Fibroblast of skin of right biceps (primary cell): Measurements from ENCODE around the gene ZNF225.
"Not testable (repeated sequence)": the region's sequence is repeated elsewhere in the genome, so short reads cannot be mapped to it uniquely, and the experiment has no call there.

Experiments used
- DNase-seq: peaks from one replicate; pipeline ENCODE4 v3.0.0-alpha.2; 2013

The ZNF225 gene

GRCh38 chr19:44113138-44113783 lies at the start of gene ZNF225:
ZNF225 (plus strand) TSS chr19:44113399; CDS start chr19:44115828, 2,429 bp downstream.
- peak; percentile 99 for DNase-seq

DNA sequence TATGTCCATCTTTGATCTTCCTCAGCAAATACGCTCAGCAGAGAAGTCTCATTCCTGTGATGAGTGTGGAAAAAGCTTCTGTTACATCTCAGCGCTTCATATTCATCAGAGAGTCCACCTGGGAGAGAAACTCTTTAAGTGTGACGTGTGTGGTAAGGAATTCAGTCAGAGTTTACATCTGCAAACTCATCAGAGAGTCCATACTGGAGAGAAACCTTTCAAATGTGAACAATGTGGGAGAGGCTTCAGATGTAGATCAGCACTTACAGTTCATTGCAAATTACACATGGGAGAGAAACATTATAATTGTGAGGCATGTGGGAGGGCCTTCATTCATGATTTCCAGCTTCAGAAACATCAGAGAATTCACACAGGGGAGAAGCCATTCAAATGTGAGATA lies 46.9 kb upstream of the ZNF225 start:
- DNase-seq: no peak

- no peak for DNase-seq
Measured at GRCh38 chr19:44069415-44069814, 43.8 kb upstream of the ZNF225 start.

GRCh38 chr19:44071824-44072542 lies 41.2 kb upstream of the ZNF225 start, which contains the start of gene ZNF284:
ZNF284 (plus strand) TSS chr19:44072159; CDS start chr19:44076390, 4,231 bp downstream.
- DNase-seq: peak; percentile 94

- no peak for DNase-seq
Measured at GRCh38 chr19:44072543-44073401, 40.4 kb upstream of the ZNF225 start.

DNA sequence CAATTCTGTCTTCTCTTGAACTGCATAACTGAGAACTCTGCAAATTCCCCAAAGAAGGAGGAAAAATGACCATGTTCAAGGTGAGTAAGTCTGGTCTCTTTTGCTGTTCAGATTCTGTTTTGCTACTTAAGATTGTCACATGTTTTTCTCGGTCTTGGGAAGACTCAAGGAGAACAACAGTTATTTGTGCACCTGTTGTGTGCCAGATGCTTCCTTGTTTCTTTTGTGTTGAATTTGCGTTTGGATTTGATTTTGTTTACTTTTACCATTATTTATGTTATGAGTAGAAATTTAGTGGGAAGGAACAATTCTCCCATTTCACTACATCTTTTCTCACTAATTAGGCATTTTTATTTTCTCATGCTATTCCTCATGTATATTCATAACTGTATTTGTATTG lies 36.9 kb upstream of the ZNF225 start:
- no peak for DNase-seq

DNA sequence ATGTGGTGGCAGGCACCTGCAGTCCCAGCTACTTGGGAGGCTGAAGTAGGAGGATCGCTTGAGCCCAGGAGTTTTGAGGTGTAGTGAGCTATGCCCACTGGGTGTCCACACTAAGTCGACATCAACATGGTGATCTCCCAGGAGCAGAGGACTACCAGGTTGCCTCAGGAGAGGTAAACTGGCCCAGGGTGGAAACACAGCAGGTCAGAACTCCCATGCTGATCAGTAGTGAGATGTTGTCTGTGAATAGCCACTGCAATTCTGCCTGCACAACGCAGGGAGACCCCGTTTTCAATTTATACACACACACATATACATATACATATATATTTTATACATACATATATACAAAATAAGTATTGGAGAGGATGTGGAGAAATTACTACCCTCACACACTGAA lies 21.1 kb upstream of the ZNF225 start:
- no peak for DNase-seq

DNA sequence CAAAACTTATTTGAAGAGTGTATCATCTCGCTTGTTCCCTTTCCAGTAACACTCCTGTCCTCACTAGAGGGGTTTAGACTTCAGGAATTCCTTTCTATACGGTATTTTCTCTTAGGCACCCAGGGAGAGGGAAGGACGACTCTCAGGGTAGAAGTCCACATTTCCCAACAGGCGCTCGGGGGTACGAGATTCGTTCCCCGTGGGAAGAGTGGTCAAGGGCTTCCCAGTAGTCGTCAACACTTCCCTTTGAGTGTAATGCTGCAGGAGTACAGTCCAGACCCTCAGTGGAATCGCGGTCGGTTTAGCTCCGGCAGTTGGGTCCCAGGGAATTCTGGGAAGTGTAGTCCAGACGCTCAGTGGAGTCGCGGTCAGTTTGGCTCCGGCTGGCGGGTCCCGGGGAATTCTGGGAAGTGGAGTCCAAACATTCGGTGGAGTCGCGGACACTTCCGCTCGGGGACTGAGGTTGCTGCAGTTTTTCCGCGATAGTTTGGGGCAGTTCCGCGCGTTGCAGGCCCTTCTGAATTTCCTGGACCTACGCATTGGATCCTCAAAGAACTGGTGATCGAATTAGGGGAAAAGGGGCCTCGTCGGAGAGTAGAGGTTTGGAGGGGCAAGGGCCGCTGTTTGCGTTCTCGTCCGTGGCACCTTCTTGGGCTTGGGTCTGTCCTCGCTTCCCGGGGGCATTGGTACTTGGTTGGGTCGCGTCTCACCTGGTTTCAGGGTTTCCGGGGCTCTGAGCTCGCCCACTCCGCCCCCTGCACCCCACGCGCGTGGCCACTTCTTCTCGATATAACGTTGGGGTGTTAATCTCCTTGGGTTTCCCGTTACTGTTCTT lies 19.1 kb upstream of the ZNF225 start, which contains the start of gene ZNF224:
ZNF224 (plus strand) TSS at position 431 of the 835 bp plus-strand sequence. CDS start 3,513 bp downstream, outside the sequence.
- peak; percentile 92 for DNase-seq

DNA sequence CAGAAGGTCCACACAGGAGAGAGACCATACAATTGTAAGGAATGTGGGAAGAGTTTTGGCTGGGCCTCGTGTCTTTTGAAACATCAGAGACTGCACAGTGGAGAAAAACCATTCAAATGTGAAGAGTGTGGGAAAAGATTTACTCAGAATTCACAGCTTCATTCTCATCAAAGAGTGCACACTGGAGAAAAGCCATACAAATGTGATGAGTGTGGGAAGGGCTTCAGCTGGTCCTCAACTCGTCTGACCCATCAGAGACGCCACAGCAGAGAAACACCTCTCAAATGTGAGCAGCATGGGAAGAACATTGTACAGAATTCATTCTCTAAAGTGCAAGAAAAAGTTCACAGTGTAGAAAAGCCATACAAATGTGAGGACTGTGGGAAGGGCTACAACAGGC lies 5.4 kb upstream of the ZNF225 start:
- no peak for DNase-seq

DNA sequence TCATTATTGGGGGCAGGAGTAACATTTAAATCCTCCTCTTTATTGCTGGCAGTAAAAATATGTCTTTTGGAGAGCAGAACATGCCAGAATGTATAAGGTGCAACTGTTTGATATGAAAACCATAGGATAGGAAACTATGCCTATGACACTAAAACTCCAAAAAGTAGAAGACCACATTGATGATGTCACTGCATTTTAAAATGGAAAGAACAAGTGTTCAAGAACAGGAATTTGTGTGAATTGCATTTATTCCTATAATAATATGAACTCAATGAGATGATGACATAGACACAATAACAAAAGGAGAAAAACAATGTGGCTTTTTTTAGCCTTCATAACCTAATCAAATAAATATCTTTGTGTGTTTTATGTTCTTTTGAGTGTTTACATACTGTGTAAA lies 3.7 kb upstream of the ZNF225 start:
- DNase-seq: no peak

- peak; percentile 84 for DNase-seq
Measured at GRCh38 chr19:44111910-44112463, 1.2 kb upstream of the ZNF225 start.

DNA sequence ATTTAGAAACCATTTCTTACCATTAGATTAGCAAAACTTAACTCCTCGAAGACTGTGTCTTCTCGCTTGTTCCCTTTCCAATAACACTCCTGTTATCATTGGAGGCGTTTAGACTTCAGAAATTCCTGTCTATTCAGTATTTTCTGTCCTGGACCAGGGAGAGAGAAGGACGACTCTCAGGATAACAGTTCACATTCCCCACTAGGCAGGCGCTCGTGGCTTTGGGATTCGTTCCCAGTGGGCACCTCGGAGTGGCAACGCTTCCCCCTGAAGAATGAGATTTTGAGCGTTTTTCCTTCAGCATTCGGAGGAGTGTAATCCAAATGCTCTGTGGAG lies 429 bp upstream of the ZNF225 start:
- DNase-seq: no peak

- DNase-seq: no peak
Measured at GRCh38 chr19:44113784-44114390, 688 bp downstream of the ZNF225 start.

DNA sequence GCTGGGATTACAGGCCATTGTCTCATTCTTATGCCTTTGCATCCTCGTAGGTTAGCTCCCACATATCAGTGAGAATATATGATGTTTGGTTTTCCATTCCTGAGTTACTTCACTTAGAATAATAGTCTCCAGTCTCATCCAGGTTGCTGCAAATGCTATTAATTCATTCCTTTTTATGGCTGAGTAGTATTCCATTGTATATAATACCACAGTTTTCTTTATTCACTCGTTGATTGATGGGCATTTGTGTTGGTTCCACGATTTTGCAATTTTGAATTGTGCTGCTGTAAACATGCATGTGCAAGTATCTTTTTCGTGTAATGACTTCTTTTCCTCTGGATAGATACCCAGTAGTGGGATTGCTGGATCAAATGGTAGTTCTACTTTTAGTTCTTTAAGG lies 8.0 kb downstream of the ZNF225 start:
- DNase-seq: not testable (repeated sequence)

- DNase-seq: no peak
Measured at GRCh38 chr19:44131955-44132354, 18.8 kb downstream of the ZNF225 start.

- peak; percentile 83 for DNase-seq
Measured at GRCh38 chr19:44141191-44142058, 28.2 kb downstream of the ZNF225 start, which contains the start of gene ZNF234. ZNF234 (plus strand) TSS chr19:44141554; CDS start chr19:44144633, 3,079 bp downstream.

DNA sequence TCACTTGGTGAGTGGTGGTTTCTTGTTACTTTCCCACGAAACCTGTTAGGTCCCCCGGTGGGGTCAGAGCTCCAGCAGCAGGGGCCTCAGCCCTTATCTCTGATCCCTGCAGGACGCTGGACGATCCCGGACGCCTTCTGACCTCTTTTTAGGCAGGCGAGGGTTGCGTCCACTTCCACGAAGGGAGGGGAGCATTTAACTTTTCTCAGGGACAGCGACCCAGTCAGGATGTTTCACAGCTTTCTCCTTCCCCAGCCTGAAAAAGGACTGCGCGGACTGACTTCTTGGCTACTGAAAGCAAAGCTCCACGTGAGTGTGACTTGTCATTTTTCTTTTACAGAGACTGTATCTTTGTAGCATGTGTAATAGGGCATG lies 28.8 kb downstream of the ZNF225 start:
- DNase-seq: peak; percentile 28

- no peak for DNase-seq
Measured at GRCh38 chr19:44149776-44150175, 36.6 kb downstream of the ZNF225 start.

GRCh38 chr19:44151491-44151890 lies 38.3 kb downstream of the ZNF225 start:
- no peak for DNase-seq

GRCh38 chr19:44156475-44156874 lies 43.3 kb downstream of the ZNF225 start:
- DNase-seq: no peak

- DNase-seq: no peak
Measured at GRCh38 chr19:44163789-44164188, 50.6 kb downstream of the ZNF225 start.
